Ovary (tissue), 9 donors: ENCODE data around the gene PAX6. TPM values are rescaled to one million over a fixed set of nuclear protein-coding genes. Genes with fewer than 3 reads are reported as not detected.

ENCODE experiments used
- DNase-seq, 5 donors: peaks; one replicate each; pipeline ENCODE4 v3.0.0-alpha.2; 2019 to 2020
- H3K27ac ChIP-seq, 2 donors: fragments of 200-600 bp; one replicate each; pipeline versions ENCODE4 v1.5.1 to v1.8.0; 2019 to 2022
- H3K27me3 ChIP-seq: fragments of 200-600 bp; one replicate; pipeline ENCODE4 v1.8.0; 2022
- H3K36me3 ChIP-seq: fragments of 200-600 bp; sonication (generic); one replicate; pipeline ENCODE4 v1.5.1; 2019
- H3K4me1 ChIP-seq: one replicate; pipeline ENCODE4 v1.8.1; 2013; ENCODE audit warnings: mild to moderate bottlenecking, moderate library complexity; ENCODE audit not compliant: insufficient read depth
- H3K4me3 ChIP-seq: fragments of 200-600 bp; sonication (generic); one replicate; pipeline ENCODE4 v1.5.1; 2017
- H3K9me3 ChIP-seq, 2 donors: fragments of 200-600 bp in 1 of 2; sonication (generic) in 1 of 2; one replicate each; pipeline versions ENCODE4 v1.5.1 to v1.8.1; 2013 to 2019; ENCODE audit warnings: mild to moderate bottlenecking in 1 of 2, moderate library complexity in 1 of 2
- EP300 ChIP-seq: sonication (generic); formaldehyde crosslinking; IDR thresholded peaks from one replicate; pipeline ENCODE4 v1.6.1; 2017; ENCODE audit warnings: antibody characterized with exemption
- POLR2A ChIP-seq: fragments of 450-650 bp; IDR thresholded peaks from one replicate; pipeline ENCODE4 v1.6.1; 2017; ENCODE audit warnings: antibody characterized with exemption, mild to moderate bottlenecking, moderate library complexity
- WGBS, 3 donors: extraction: QIAGEN DNeasy Blood & Tissue Kit in 1 of 3; methylation state at CpG; one replicate each; pipeline versions ENCODE4 v1.1.5 to v1.1.7; 2013 to 2017; 5-methylcytosine and 5-hydroxymethylcytosine counted together
- intact Hi-C, 4 donors: fragments of 100-400 bp; cut with DNase I; formaldehyde crosslinking; loops; one replicate each; pipeline versions ENCODE4 v1.11.0 to v1.15.1; 2022 to 2023
- polyA plus RNA-seq, 2 donors: library from polyadenylated mRNA; stranded (reverse); fragments of 200-250 nt in 1 of 2; fragments of 350-450 nt in 1 of 2; fragmentation: Illumina TruSeq in 1 of 2; extraction: RNeasy Lipid Tissue Mini Kit (QIAGEN cat#74804) in 1 of 2; gene quantifications; one replicate each; pipeline ENCODE4 v1.2.3, GENCODE V29; 2013 to 2014
- total RNA-seq, 7 donors: library from RNA; depleted of rRNA in 2 of 7; stranded (reverse); fragments of >200 nt in 2 of 7; fragmentation: NEBNext Ultra II Directional in 3 of 7; extraction: Animal tissue kit (Norgen Biotek cat#: 25700) in 3 of 7; gene quantifications; one replicate each; pipeline versions ENCODE4 v1.1.0 to v1.2.4, GENCODE V29; 2016 to 2023
- TF ChIP-seq, protein P1 (sequence below), 3 donors: fragments of 450-650 bp in 2 of 3; fragments of 200-600 bp in 1 of 3; IDR thresholded peaks; one replicate each; pipeline versions ENCODE4 v1.5.1 to v1.8.0; 2016 to 2022; ENCODE audit warnings: antibody characterized with exemption in 3 of 3, mild to moderate bottlenecking in 1 of 3
- donor health status: DM: no; HTN: no; CAD: no; lungs with moderate emphysema.
- donor health status: DM: no; HTN: no; CAD: no.
- donor health status: Bipolar disorder and iron deficiency.
- donor health status: DM: yes; HTN: yes; CAD: no.
- donor health status: DM: no; HTN: no; CAD: no.
- donor health status: DM: yes; HTN: yes; CAD: no.

PAX6 gene
- total and polyA plus RNA-seq, 9 donors, result not detected

DNA sequence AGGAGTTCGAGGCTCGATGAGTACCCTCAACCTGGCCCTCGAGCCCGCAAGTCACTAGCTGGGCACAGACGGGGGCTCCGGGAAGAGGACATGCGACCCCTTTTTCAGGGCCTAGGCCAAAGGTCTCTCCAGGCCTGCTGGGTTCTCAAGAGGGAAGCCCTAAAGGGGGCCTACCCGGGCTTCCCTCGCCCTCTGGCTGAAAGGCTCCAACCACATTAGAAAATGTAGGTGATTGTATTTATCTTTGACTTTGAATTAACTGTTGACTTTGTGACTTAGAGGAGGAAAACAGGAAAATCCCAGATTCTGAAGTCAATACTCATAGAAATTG is 7.3 kb upstream of the PAX6 start:
- intact Hi-C loops, result no loop called here
- 9 to 13% (median 10%) methylated on average over 9 of the region's 9 CpGs for WGBS, 3 donors
- Histone ChIP-seq H3K36me3 (no peaks in the 10 kb centered on the region), H3K27me3 (peaks cover 14% of the 10 kb centered on the region), H3K27ac (no peak overlapping the region), H3K4me3 (no peak overlapping the region), H3K4me1 (peaks cover 5% of the 10 kb centered on the region), H3K9me3 (no peaks in the 10 kb centered on the region)
- DNase-seq, result no peak
- TF ChIP-seq, protein P1, sequence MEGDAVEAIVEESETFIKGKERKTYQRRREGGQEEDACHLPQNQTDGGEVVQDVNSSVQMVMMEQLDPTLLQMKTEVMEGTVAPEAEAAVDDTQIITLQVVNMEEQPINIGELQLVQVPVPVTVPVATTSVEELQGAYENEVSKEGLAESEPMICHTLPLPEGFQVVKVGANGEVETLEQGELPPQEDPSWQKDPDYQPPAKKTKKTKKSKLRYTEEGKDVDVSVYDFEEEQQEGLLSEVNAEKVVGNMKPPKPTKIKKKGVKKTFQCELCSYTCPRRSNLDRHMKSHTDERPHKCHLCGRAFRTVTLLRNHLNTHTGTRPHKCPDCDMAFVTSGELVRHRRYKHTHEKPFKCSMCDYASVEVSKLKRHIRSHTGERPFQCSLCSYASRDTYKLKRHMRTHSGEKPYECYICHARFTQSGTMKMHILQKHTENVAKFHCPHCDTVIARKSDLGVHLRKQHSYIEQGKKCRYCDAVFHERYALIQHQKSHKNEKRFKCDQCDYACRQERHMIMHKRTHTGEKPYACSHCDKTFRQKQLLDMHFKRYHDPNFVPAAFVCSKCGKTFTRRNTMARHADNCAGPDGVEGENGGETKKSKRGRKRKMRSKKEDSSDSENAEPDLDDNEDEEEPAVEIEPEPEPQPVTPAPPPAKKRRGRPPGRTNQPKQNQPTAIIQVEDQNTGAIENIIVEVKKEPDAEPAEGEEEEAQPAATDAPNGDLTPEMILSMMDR (IDR thresholded peaks at IDR 0.05), result no peak
- TF ChIP-seq POLR2A (no peak), EP300 (no peak)

DNA sequence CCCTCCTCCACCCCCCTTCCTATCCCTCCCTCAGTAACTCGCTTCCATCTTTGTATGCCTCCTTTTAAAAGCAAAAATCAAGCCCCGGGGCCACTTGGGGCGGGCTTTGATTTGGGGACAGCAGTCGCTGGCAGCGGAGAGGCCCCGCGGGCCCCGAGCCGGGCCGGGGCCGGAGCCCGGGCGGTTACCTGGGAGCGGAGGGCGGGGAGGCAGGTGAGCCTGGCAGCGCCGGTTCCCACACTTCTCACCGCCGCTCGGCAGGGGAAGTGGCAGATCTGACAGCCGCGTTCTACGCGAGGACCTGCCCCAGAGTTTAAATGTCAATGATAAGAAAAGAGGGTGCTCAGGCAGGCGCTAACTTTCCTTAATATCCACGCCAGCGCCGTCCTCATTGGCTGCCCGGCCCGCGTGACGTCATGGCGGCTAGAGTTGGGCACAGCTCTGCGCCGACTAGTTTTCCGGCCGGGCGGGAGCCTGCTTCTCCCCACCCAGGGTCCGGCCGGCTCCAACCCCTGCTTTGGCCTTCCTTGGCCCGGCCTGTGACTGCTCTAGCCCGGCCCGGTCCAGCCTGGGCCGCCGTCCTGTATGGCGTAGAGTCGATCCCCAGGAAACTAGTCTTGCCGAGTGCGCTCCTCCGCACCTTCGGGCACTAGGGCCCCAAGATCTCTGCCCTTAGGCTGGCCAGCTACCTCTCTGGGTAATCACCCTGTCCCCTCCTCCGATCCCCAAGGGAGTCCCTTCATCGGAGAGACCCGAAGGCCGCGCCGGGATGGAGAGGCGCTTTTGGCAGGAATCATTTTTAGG is 6.7 kb upstream of the PAX6 start:
- intact Hi-C loops, result no loop called here
- 4 to 6% (median 6%) methylated on average over 53 to 58 of the region's 58 CpGs for WGBS, 3 donors
- Histone ChIP-seq H3K27ac (no peak overlapping the region), H3K9me3 (no peaks in the 10 kb centered on the region), H3K27me3 (peaks cover 14% of the 10 kb centered on the region), H3K4me3 (no peak overlapping the region), H3K4me1 (peaks cover 5% of the 10 kb centered on the region), H3K36me3 (no peaks in the 10 kb centered on the region)
- no peak for DNase-seq
- TF ChIP-seq, protein P1 (IDR thresholded peaks at IDR 0.05), result no peak
- TF ChIP-seq POLR2A, result no peak
- TF ChIP-seq EP300, result no peak

DNA sequence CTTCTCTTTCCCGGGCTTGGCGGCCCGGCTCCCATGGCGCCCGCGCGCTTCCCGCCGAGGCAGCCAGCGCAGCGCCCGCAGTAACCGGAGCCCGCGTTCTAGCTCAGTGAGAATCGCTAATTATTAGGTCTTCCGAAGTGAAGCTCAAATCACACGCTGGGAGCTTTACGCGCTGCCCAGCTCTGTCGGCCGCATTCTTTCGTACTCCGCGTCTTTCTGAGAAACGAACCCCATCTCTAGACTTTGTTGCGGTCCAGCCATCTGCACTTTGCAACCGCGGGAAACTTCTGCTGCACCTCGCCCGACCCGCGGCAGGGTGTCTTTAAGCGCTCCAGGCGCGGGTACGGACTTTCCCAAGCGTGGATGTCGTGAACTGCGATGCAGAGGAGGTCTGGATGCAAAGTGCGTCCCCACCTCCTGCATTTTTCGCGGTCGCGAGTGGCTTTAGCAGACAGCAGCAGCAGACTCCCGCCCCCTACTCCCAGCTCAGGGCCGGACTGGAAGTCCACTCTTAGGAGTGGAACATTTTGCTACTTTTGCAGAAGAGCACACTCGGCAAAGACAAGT is 6.0 kb upstream of the PAX6 start:
- H3K36me3 ChIP-seq, result no peaks in the 10 kb centered on the region
- peaks cover 8% of the 10 kb centered on the region for H3K4me1 ChIP-seq
- H3K27me3 ChIP-seq, result peaks cover 14% of the 10 kb centered on the region
- intact Hi-C loops, result no loop called here
- TF ChIP-seq POLR2A (no peak), EP300 (no peak)
- TF ChIP-seq, protein P1 (IDR thresholded peaks at IDR 0.05), result no peak
- H3K4me3 ChIP-seq, result no peak overlapping the region
- no peaks in the 10 kb centered on the region for H3K9me3 ChIP-seq
- H3K27ac ChIP-seq, result no peak overlapping the region
- DNase-seq, result no peak
- 1 to 4% (median 2%) methylated on average over 46 to 48 of the region's 48 CpGs for WGBS, 3 donors

DNA sequence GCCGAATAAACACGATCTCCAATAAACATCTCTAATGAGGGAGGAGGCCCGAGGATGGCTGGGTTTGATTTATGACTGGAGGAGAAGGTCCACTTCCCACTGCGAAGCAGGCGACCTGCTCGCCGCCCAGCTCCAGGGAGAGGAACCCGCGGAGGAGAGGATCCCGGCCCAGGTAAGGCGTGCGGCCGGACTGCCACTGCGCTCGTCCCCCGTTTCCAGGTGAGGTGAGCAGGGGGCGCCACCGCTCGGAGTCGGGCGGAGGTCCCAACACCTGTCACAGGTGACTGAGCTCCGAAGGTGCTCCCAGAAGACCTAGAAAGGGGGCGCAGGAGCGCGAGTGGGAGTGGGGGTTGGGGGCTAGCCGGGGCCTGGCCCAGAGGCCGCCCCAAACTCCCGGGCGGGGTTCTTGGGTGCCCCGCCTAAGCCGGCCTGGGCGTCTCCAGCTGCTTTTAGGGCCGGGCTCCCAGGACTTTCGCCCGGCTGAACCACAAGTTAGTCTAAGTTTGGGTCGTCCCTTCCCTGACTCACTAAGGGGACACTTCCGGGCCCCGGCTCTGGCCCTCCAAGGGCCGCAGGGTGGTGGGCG is 5.4 kb upstream of the PAX6 start:
- H3K4me3 ChIP-seq, result no peak overlapping the region
- WGBS, 3 donors, result 2 to 5% (median 4%) methylated on average over 26 to 40 of the region's 40 CpGs
- H3K4me1 ChIP-seq, result peaks cover 11% of the 10 kb centered on the region
- TF ChIP-seq EP300 (no peak), POLR2A (no peak)
- TF ChIP-seq, protein P1 (IDR thresholded peaks at IDR 0.05), result no peak
- peaks cover 14% of the 10 kb centered on the region for H3K27me3 ChIP-seq
- no peak overlapping the region for H3K27ac ChIP-seq
- intact Hi-C loops, result no loop called here
- no peak for DNase-seq
- H3K9me3 ChIP-seq, result no peaks in the 10 kb centered on the region
- no peaks in the 10 kb centered on the region for H3K36me3 ChIP-seq
